SK-MEL-5 (cell line): ENCODE results near the gene CTNNAL1. TPM values are rescaled to one million over a fixed set of nuclear protein-coding genes. Genes with fewer than 3 reads are reported as not detected.
"Not testable (repeated sequence)": the region's sequence is repeated elsewhere in the genome, so short reads cannot be mapped to it uniquely, and the experiment has no call there.

Experiments
- DNase-seq: peaks from one replicate; pipeline ENCODE4 v3.0.0-alpha.2; 2016; ENCODE audit warnings: low read depth, low spot score
- in situ Hi-C: cut with HindIII; loops from 2 replicates; pipeline ENCODE4 v1.10.0; 2016; ENCODE audit warnings: low sequenced_read_pairs, high pct_unique_total_duplicates, low pct_unique_long_range_greater_than_20kb
- small RNA-seq, 2 experiments: library from RNA; depleted of rRNA; stranded (forward); fragments of <200 nt; gene quantifications; one replicate each; pipeline ENCODE3, GENCODE V24; 2014
- total RNA-seq: library from RNA; depleted of rRNA; stranded (reverse); fragments of >200 nt; shearing (Covaris generic); gene quantifications from 2 replicates; pipeline ENCODE4 v1.2.3, GENCODE V29; 2014; rRNA removed

The CTNNAL1 gene
- total RNA-seq, 1 experiment from 2014 or later, result 61.6 TPM

- in situ Hi-C loops, result no loop called here
- no peak for DNase-seq
Measured at GRCh38 chr9:108910914-108911313, 102.4 kb downstream of the CTNNAL1 start.

DNA sequence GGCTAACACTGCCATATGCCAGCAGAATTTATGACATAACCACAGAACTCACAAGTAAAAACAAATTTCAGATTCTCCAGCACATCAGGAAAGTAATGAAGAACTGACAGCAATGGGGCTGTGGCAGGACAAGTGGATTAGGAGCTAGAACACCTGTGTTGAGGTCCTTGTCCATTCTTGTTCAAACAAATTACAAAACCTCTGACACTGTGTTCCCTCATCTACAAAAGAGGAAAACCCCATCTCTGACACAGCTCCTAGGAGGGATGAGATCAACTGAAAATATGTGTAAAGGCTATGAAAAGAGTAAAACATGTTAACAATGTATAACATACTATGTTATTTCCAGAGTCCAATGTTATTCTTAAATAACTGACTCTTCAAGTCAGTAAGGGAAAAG lies 102.9 kb downstream of the CTNNAL1 start:
- DNase-seq, result no peak
- in situ Hi-C loops, result no loop called here

GRCh38 chr9:108905494-108905893 lies 107.8 kb downstream of the CTNNAL1 start:
- in situ Hi-C loops, result no loop called here
- no peak for DNase-seq

- in situ Hi-C loops, result no loop called here
- no peak for DNase-seq
Measured at GRCh38 chr9:108904161-108904560, 109.1 kb downstream of the CTNNAL1 start.

GRCh38 chr9:108903420-108904103 lies 109.7 kb downstream of the CTNNAL1 start:
- in situ Hi-C loops, result no loop called here
- no peak for DNase-seq

GRCh38 chr9:108900176-108900575 lies 113.1 kb downstream of the CTNNAL1 start:
- in situ Hi-C loops, result no loop called here
- DNase-seq, result no peak

DNA sequence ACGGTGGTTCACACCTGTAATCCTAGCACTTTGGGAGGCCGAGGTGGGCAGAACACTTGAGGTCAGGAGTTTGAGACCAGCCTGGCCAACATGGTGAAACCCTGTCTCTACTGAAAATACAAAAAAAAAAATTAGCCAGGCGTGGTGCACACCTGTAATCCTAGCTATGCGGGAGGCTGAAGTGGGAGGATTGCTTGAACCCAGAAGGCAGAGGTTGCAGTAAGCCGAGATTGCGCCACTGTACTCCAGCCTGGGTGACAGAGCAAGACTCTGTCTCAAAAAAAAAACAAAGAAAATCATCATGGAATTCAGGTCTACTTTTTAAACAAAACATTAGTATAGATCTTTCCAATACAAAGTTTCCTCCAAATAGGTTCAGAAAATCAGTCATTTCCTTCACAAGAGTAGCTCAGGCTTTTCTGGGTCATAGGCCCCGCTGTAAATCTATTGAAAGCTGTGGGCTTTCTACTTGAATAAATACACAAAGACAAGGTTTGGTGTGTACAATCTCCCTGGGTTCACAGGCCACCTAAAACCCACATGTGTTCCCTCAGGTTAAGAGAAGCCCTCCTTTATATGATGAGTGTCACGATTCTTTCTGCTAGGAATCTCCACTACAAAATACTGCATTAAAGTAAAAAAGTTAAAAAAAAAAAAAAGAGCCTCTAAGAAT lies 114.1 kb downstream of the CTNNAL1 start:
- in situ Hi-C loops, DNase-seq: not testable (repeated sequence)

DNA sequence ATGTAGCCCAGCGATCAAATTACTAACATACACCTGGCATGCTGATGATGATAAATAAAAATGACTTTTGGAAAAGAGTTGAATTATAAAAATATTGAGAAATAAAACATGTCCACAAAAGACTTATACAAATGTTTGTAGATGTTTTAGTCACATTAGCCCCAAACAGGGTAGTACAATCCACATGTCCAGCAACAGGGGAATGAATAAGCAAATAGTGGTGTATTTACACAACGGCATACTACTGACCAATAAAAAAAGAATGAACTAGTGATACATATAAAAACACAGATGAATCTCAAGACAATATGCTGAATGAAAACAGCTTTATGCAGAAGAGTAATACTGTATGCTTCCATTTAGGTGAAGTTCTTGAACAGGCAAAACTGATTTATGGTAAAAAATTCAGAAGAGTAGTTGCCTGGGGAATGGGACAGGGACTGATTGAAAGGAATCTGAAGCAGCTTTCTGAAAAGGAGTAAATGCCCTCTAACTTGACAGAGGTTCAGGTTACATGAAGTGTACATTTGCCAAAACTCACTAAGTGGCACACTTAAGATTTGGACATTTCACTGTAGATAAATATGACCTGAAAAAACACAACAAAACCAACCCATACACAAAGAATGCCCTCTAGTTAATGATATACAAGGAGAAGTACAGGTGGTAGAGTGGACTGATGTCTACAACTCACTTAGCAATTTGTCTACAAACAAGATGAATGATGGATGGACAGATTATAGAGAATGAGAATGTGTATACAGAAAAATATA lies 115.8 kb downstream of the CTNNAL1 start:
- DNase-seq, result no peak

GRCh38 chr9:108894225-108894997 lies 118.9 kb downstream of the CTNNAL1 start:
- in situ Hi-C loops, result no loop called here
- DNase-seq, result no peak

More for the DNA sequence above, 115.8 kb downstream of the CTNNAL1 start:
- in situ Hi-C loops, result no loop called here

Small RNAs within 50 kb of the gene (small RNA-seq; reads per million reads assigned to genes)
- 0.02 to 1.1 reads per million in 2 experiments for gene MIR32
- gene RF00019, result 0 reads per million in 2 experiments

Other genes with a start within 250 kb of the CTNNAL1 start
- gene ACTL7B, start 157.5 kb downstream of the CTNNAL1 start, total RNA-seq, result not detected in 2 replicates
- gene ACTL7A, start 151.2 kb downstream of the CTNNAL1 start, total RNA-seq, result not detected in 2 replicates
- 38.7 and 39.2 TPM in 2 replicates for gene ELP1, start 79.4 kb downstream of the CTNNAL1 start, total RNA-seq
- gene ABITRAM, start 79.1 kb downstream of the CTNNAL1 start, total RNA-seq, result 11.8 and 14.1 TPM in 2 replicates
- gene TMEM245, start 106.4 kb upstream of the CTNNAL1 start, total RNA-seq, result 52.3 and 60.0 TPM in 2 replicates
- gene FRRS1L, start 153.8 kb upstream of the CTNNAL1 start, total RNA-seq, result 0.03 TPM in 2 replicates